Activated naive CD8-positive, alpha-beta T cell treated with anti-CD3 and anti-CD28 coated beads, Interleukin-2, amount 50 U/mL, for 16 hours (primary cell): ENCODE results near the gene VPS26C.

Source experiments
- DNase-seq: peaks from one replicate; pipeline ENCODE4 v3.0.0-alpha.2; 2020; ENCODE audit warnings: low read depth, low spot score

Gene VPS26C

GRCh38 chr21:37264808-37265207, 2.3 kb downstream of the VPS26C start:
- DNase-seq, result no peak

GRCh38 chr21:37263827-37264600, 3.1 kb downstream of the VPS26C start:
- no peak for DNase-seq

DNA sequence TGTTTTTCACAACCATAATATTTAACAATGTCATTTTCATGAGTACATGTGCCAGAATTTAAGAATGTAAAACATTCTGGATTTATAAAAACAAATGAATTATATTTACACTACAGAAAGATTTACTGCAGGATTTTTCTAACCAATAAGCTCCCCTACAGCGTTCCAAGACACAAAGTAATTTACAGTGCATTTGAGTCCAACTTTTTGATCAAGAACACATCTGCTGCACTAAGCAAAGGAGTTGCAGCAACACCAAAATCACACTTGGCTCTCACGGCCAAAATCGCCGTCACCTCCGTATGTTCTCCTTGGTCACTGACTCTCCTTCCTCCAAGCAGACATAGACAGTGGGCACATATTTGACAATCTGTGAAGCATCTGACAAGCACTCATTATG, 7.7 kb downstream of the VPS26C start:
- DNase-seq, result no peak

DNA sequence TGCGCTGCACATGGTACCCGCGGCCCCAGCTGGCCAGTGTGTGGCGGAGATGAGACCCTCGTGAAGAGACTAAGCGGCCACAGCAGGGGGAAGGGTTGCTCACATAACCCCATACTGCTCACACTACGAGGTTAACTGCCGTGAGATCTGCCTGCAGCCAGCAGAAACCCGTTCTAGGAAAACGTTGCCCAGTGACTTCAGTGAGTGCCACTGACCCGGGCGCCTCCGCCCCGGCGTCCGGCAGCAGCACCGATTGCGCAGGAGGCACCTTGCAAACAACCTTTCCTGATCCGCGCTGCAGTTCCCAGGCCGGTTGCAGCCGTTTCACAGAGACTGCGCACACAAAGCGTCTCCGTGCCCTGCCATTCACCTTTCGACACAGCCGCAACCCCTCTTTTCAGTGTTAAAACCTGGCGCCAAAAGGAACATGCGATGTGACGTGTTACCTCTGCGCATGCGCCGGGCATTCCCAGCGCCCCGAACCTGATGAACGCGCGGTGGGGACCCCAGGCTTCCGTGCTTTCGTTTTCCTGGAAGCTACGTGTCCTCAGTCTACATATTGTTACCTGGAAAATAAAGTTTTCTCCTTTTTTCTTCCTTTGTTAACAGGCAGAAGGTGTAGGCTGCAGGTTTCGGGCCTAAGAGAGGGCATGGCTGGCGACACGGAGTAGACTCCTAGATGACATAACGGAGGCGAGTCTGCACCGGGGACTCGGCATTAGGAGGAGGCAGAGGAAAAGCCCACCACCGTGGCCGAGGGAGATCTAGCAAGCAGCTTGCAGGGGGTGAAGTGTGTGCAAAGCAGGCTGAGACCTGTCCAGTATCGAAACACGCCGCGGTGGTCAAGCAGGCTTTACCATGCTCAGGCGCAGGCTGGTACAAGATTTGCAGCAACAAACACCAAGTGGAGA, 8.9 kb downstream of the VPS26C start:
- DNase-seq, result peak; percentile 64

DNA sequence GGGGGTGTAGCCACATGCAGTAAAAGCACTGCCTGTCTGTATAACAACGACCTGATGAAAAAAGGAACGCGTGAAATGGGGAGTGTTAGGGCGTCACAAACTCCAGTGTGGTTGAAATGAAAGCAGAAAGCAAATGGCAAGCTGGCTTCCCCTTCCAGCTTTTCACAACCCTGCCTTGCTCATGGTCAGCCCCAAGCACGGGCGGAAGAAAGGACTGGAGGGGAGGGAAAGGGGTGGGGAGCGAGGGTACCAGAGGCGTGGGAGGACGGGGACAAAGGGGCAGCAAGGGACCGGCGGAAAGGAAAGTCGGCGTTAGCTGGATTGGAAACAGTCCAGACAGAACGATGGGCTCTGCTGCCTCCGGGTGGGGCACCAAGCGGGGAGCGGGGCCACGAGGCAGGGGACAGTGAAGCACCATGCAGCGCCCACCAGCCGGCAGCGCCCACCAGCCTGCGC, 9.6 kb downstream of the VPS26C start:
- DNase-seq, result no peak

- no peak for DNase-seq
Measured at GRCh38 chr21:37253991-37254390, 13.1 kb downstream of the VPS26C start.

- no peak for DNase-seq
Measured at GRCh38 chr21:37251294-37251634, 15.9 kb downstream of the VPS26C start.

GRCh38 chr21:37249112-37249904, 17.8 kb downstream of the VPS26C start:
- no peak for DNase-seq

GRCh38 chr21:37248298-37248697, 18.8 kb downstream of the VPS26C start:
- no peak for DNase-seq

- no peak for DNase-seq
Measured at GRCh38 chr21:37245151-37245550, 22.0 kb downstream of the VPS26C start.

- DNase-seq, result no peak
Measured at GRCh38 chr21:37244501-37245095, 22.5 kb downstream of the VPS26C start.

- no peak for DNase-seq
Measured at GRCh38 chr21:37243961-37244360, 23.2 kb downstream of the VPS26C start.

DNA sequence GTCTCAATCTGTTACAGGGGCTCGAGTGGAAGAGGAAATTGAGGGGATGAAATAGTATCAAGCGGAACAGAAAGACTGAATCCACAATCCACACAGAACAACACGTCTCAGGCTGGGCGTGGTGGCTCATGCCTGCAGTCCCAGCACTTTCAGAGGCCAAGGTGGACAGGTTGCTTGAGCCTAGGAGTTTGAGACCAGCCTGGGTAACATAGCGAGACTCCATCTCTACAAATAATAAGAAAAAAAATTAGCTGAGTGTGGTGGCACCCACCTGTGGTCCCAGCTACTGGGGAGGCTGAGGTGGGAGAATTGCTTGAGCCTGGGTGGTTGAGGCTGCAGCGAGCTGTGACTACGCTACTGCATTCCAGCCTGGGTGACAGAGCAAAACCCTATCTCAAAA, 25.7 kb downstream of the VPS26C start:
- DNase-seq, result no peak

- no peak for DNase-seq
Measured at GRCh38 chr21:37240978-37241377, 26.2 kb downstream of the VPS26C start.

- no peak for DNase-seq
Measured at GRCh38 chr21:37237764-37238163, 29.4 kb downstream of the VPS26C start.

DNA sequence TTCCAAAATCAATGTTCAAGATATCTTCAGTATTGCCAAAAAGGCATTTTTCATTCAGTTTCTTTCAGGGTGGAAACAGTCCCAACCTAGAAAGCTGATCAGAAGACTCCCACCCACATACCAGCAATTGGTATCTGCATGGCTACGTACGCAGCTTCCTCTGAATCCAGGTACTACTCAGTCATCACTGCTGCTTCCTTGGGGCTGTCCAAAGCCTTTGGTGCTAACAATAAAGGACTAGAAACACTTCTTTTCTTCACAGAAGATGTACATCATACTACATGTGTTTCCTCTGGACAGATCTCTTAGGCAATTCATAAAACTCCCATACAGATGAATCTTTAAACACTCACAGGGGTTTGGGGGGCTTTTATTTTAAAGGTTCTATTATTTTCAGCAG, 29.8 kb downstream of the VPS26C start:
- no peak for DNase-seq

DNA sequence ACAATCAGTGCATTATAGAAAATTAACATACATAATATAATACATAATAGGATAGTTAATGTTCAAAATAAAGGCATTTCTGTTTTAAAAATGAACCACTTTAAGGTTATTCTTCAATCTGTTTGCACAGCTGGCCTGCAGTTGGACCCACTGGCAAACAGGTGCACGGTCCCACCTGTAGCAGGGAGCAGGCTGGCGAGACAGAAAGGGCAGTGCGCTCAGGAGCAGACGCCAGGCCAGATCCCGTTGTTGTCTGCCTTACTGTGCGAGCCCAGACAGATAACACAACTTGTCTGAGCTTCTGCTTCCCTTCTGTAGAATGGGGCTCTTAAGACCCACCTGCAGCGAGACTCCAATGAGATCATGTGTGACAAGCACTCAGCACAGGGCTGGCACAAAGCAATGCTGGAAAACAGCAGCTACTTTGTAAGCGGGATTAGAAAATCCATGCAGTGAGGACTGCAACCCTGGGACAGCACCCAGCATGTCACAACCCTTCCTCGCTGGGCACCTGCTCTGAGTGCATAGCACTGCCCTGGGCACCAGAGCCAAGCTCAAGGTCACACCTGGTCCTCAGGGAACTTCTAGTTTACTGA, 33.5 kb downstream of the VPS26C start:
- DNase-seq, result no peak

DNA sequence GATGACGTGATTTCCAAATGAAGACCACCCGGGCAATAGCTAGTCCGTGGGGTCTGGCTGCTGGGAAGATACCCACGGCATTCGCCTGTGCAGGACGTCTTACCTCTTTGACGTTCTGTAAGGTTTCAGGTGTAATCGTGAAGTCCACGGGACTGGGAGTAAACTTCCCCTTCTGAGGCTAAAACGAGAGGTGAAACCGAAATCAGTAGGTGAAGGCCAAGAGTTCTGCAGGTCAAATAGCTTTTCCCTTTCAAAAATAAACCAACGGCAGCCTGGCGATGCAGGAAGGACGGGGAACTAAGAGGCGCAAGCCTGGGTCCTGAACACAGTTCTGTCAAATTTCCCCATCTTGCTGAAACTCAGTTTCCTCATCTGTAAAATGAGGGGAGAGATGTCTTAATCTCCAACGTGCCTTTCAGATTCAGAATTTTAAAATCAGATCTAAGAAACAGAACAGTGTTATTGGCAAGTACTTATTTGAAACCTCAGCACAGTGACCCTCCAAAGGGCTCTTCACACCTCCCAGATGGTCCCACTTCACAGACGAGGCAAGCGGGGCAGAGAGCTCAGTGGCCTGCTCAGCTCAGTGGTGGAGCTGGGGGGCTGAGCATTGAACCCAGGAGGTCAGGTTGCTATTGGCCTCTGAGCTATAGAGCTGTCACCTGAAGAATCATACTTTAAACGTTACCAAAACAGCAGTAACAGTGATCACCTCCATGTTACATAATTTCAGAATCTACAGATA, 34.7 kb downstream of the VPS26C start:
- DNase-seq, result no peak

DNA sequence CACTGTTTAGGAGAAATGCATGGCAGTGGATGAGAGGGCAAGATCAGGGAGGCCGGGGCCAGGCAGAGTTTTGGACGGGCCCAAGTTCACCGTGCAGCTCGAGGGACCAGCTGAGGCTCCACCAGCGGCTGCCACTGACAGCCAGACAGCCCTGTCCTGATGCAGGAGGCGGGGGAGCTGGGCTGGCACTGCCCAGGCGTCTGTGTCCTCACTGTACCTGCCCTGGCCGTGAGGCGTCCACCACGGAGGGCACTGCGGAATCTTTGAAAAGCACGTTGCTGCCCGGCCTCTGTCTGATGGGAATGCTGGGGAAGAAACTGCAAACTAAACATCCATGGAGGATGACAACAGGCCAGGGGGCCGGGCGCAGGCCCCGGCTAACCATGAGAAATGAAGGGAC, 35.5 kb downstream of the VPS26C start:
- no peak for DNase-seq

DNA sequence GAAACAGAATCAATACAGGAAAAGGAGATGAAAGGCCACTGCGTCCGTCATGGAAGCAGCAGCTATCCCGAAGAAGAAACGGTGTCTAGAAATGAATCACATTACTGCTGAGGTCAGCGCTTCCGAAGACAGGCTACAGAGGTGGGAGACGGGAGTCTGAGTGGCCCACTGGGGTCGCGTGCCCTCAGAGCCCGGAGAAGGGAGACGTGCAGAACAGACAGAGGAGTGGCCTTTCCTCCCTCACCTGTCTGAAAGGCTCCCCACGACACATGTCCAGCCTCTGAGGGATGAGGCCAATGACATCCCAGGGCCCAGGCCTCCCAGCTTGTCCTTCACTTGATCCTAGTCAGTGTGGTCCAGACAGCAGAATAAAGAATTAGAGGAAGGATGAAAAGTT, 35.9 kb downstream of the VPS26C start:
- DNase-seq, result no peak
